Keratinocyte (primary cell): ENCODE results near the gene TDRKH.

Source experiments
- CTCF ChIP-seq, 3 experiments: IDR thresholded peaks in 1 of 3; conservative IDR thresholded peaks in 1 of 3; optimal IDR thresholded peaks in 1 of 3; 2 replicates in 2 of 3; 3 replicates in 1 of 3; pipeline versions ENCODE3 to v1.5.1; 2011; ENCODE audit warnings: low read length in 3 of 3, mild to moderate bottlenecking in 3 of 3, moderate library complexity in 2 of 3, control low read depth in 1 of 3, inconsistent platforms in 1 of 3; ENCODE audit not compliant: insufficient read depth in 2 of 3; ENCODE audit errors: extremely low read depth in 1 of 3
- EZH2 ChIP-seq: IDR thresholded peaks from one replicate; pipeline ENCODE4 v1.6.1; 2012; ENCODE audit warnings: inconsistent platforms, mild to moderate bottlenecking, low read length, moderate library complexity

- TF ChIP-seq CTCF (optimal IDR thresholded peaks at IDR 0.05 in 1 of 3, IDR thresholded peaks at IDR 0.05 in 1 of 3, conservative IDR thresholded peaks at IDR 0.05 in 1 of 3; ENCODE audit: extremely low read depth in 1 of 3, insufficient read depth in 2 of 3, low read length in 3 of 3) (no peak), EZH2 (no peak)
Measured at GRCh38 chr1:151839082-151839412, 48.7 kb upstream of the TDRKH start.
